DND-41 (cell line): ENCODE measurements around the gene RSPH6A.
A peak's percentile ranks its signal among the peaks of the same experiment; 100 is the strongest.

Experiments
- CTCF ChIP-seq: IDR thresholded peaks from 2 replicates; pipeline ENCODE4 v1.5.1; 2012; ENCODE audit warnings: borderline replicate concordance, low read length, moderate library complexity, mild to moderate bottlenecking; ENCODE audit not compliant: poor library complexity, severe bottlenecking; ENCODE audit errors: extremely low read depth
- EZH2 ChIP-seq: IDR thresholded peaks from 3 replicates; pipeline ENCODE4 v1.6.1; 2012; ENCODE audit warnings: borderline replicate concordance, low read depth, mild to moderate bottlenecking, moderate library complexity, low read length, inconsistent platforms; ENCODE audit not compliant: severe bottlenecking

GRCh38 chr19:45848922-45849321 lies 33.8 kb upstream of the RSPH6A start:
- TF ChIP-seq CTCF (peak; percentile 52), EZH2 (no peak)
